Left ventricle myocardium superior (tissue), 1 donor: ENCODE data around the gene RASGRP2. TPM values are rescaled to one million over a fixed set of nuclear protein-coding genes. Genes with fewer than 3 reads are reported as not detected.

Experiments
- ATAC-seq: fragments of 200-7000 bp; cut with Tn5 transposase; one replicate; pipeline ENCODE4 v1.9.1; 2020; ENCODE audit warnings: mild to moderate bottlenecking, moderate library complexity
- DNase-seq: peaks from one replicate; pipeline ENCODE4 v3.0.0-alpha.2; 2020
- intact Hi-C: fragments of 100-400 bp; cut with micrococcal nuclease; formaldehyde crosslinking; loops from one replicate; pipeline ENCODE4 v1.11.0; 2022
- total RNA-seq: library from RNA; stranded (reverse); fragmentation: NEBNext Ultra II Directional; extraction: Animal tissue kit (Norgen Biotek cat#: 25700); gene quantifications from one replicate; pipeline ENCODE4 v1.2.1, GENCODE V29; 2021
- donor health status: DM: no; HTN: yes; CAD: no; lungs with severe emphysema.

Gene RASGRP2
- total RNA-seq, 1 donor from 2014 or later: 44.5 TPM

DNA sequence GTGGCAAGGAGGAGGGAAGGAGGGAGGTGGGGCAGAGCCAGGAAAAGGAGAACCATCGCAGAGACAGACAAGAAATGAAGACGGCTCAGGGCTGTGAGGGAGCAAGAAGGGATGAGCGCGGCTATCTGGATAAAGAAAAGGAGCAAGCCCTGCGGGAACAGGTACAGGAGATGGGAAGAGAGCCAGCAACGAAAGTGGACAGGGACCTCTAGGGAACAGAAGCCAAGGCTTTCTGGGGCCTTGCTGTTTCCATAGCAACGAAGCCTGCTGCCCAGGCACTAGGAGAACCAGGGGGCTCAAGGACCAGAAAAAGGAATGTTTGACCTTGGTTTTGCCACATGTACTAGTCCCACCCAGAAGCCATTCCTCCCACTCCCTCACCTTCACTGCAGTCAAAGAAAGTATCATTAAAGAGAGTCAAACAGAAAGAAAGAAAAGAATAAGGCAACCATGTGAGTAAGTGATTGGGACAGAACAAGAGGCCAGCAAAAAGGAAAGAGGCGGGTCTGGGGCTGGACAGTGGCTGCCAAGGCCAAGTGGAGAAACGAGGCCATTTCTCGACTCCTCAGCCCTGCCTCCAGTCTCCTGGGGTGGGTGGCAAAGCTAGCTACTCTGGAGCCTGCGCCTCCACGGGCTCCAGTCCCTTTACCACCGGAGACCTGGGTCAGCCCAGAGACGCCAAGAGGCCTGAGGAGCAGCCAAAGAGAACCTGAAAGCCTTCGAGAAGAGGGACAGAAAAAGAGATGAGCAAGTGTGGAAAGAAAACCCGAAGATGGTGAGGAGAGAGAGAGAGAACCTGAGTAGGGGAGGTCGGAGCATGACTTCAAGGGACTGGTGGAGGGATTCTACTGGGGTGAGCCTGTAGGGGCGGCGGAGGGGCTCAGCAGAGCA, 56.1 kb downstream of the RASGRP2 start:
- intact Hi-C loops: no loop called here
- peak; percentile 26 for ATAC-seq
- DNase-seq: peak; percentile 40

DNA sequence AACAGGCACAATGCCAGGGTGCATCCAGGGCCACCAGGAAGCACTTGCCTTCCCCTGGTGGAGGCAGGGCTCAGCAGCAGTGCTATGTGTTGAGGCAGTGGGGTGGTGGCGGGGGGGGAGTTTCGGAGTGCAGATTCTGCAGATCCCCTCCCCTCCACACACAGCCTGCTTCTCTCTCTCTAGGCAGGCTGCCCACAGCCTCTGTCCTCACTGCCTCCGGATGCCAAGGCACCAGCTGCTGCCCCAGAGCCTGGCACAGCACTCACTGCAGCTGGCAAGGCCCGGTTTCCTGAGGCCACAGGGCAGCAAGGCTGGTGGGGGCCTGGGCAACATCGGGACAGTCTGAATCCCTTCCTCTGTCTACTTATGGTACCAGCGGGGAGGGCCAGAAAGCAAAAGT, 56.7 kb downstream of the RASGRP2 start:
- DNase-seq: peak; percentile 64
- intact Hi-C loops: no loop called here
- ATAC-seq: peak; percentile 13

DNA sequence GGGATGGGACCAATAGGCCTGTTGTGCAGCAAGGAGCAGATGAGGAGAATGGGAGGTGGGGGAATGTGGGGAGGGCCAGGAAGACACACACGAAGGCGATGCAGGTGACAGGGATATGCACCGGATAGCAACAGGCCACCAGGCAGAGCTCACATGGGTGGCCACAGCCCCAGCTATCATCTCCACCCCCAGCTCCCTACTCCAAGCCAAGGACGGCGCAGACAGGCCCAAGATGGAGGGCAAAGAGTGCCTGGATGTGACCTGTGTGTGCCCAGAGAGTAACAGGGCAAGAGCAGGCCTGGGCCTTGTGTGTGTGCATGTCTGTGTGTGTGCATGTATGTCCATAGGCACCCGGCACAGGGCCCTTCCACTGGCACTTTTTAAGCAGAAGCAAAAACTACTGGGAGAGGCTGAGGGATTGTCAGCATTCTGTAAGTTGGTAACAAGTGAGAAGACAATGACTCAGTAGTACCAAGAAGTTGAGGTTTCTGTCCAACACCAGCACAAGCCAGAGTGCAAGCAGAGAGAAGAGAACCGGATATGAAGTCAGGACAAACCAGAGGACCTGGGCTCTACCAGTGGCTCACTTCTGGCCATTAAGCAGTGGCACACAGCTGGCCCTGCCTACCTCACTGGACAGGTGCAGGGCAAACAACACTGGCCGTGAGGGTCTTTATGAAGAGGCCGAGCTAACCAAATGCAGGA, 57.3 kb downstream of the RASGRP2 start:
- DNase-seq: no peak
- intact Hi-C loops: no loop called here
- no peak for ATAC-seq

DNA sequence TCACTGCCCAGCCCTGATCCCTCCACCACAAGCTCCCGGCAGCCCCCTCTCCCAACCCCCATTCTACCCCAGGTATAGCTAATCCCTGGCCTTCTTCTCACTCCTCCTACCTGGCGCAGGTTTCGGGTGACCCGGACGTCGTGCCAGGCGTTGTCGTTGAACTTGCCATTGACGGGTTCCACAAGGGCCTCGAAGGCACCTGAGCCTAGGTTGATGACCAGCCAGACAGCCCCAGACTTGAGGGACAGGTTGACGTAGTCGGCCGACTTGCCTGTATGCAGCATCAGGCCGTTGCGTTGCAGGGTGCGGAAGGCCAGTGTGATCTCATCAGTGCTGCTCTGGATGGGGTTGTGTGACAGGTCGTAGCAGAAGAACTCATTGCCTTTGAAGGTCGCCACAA, 58.4 kb downstream of the RASGRP2 start:
- ATAC-seq (no peak), DNase-seq (no peak)
- intact Hi-C loops: no loop called here

DNA sequence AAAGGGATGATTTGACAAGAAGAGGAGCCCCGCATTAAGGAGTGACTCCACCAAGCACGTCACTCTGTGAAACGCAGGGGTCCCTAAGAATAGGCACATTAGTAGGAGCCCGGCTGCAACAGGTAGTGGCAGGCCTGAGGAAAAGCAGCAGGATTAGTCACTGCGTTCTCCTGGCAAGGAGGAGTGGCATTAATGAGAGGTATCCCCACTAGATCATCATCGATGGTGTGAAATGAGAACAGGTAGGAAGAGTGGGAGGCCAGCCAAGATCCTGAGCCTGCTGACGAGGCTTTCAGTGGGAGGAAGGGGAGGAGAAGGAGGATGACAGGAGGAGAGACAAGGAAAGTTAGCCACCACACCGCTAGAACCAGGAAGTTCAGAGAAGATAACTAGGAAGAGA, 59.6 kb downstream of the RASGRP2 start:
- no peak for ATAC-seq

DNA sequence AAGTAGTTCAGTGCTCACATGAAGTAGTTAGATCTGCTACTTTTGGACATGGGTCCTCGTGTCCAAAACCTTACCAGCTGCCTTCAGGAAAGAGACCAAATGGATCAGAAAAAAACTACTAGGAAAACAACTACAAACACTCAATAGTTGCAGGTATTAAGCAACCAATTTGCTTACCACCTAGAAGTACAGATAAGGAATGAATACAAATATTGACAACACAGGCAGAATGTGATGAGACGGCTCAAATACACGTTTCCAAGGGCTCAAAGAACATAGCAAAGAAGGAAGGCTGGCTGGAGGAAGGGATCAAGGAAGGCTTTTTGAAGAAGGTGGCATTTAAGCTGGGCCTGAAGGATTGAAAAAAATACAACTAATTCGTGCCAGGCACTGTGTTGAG, 62.8 kb downstream of the RASGRP2 start:
- DNase-seq (no peak), ATAC-seq (no peak)
- intact Hi-C loops: no loop called here

More for the DNA sequence above, 59.6 kb downstream of the RASGRP2 start:
- intact Hi-C loops: no loop called here
- no peak for DNase-seq

DNA sequence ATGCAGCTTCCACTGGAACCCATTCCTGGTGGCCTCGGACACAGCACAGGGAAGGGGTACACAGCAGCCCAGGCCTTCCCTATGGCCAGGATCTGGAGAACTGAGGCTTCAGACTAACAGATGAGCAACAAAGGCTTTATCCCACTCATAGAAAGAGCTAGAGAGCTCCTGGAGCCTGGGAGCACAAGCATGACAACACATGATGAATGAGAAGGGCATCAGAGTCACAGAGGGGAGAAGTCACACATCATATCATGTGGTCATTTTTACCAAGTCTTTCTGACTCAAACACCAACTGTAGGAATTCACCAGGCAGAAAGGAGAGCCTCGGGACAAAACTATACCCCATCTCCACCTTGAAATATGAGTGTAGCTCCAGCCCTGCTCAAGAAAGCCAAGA, 64.1 kb downstream of the RASGRP2 start:
- intact Hi-C loops: no loop called here
- DNase-seq (no peak), ATAC-seq (no peak)

DNA sequence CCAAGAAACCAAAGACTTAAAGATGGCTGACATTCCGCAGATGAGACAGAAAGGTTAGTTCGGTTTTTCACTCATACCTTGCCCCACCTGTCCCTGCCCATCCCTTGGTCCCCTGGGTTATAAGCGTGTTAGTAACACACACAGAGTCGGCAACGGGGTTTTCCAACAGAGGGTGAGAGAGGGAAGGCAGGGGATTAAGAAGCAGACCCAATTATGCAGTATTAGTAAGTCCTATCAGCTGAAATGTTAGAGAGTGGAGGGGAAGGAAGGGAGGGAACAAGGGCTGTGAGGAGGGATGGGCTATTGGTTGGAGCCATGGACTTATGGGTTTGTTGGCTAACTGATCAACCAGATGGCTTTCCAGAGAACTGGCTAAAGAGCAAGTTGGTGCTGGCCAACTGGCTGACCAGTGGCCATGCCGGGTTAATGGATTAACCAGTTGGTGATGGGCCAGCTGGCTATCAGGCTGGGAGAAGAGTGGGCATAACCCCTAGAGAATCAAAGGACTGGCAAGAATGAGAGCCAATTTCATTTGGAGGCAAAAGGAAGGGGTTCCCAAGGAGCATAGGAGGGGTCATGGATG, 66.4 kb downstream of the RASGRP2 start:
- no peak for DNase-seq
- ATAC-seq: no peak
- intact Hi-C loops: no loop called here

Other genes with a start within 250 kb of the RASGRP2 start
- gene SLC22A11, start 188.2 kb downstream of the RASGRP2 start, total RNA-seq: not detected
- gene SLC22A12, start 152.9 kb downstream of the RASGRP2 start, total RNA-seq: not detected
- gene NRXN2, start 20.9 kb downstream of the RASGRP2 start, total RNA-seq: 0.97 TPM
- 175 TPM for gene PYGM, start 15.8 kb upstream of the RASGRP2 start, total RNA-seq
- 191 TPM for gene SF1, start 34.4 kb upstream of the RASGRP2 start, total RNA-seq
- gene MAP4K2, start 59.1 kb upstream of the RASGRP2 start, total RNA-seq: 8.6 TPM
- gene MEN1, start 66.4 kb upstream of the RASGRP2 start, total RNA-seq: 9.1 TPM
- 0.40 TPM for gene CDC42BPG, start 100.5 kb upstream of the RASGRP2 start, total RNA-seq
- 52.5 TPM for gene EHD1, start 134.5 kb upstream of the RASGRP2 start, total RNA-seq
- gene ATG2A, start 173.1 kb upstream of the RASGRP2 start, total RNA-seq: 13.0 TPM
- 18.4 TPM for gene PPP2R5B, start 180.5 kb upstream of the RASGRP2 start, total RNA-seq
- gene GPHA2, start 191.8 kb upstream of the RASGRP2 start, total RNA-seq: not detected
- gene MAJIN, start 228.0 kb upstream of the RASGRP2 start, total RNA-seq: not detected